ENCODE measurements around the gene BTC.
A peak's percentile ranks its signal among the peaks of the same experiment; 100 is the strongest.
"Not testable (repeated sequence)": the region's sequence is repeated elsewhere in the genome, so short reads cannot be mapped to it uniquely, and the experiment has no call there.

Gene BTC

GRCh38 chr4:74794382-74795010 lies at the start of gene BTC:
Gene BTC, minus strand, starts transcription at chr4:74794523. Its CDS starts 198 bp downstream, at chr4:74794325.
- DNase-seq (ENCODE audit: low read depth), result peak; percentile 17

GRCh38 chr4:74840936-74841509 lies 46.7 kb upstream of the BTC start:
- no peak for DNase-seq (ENCODE audit: low read depth)

- DNase-seq (ENCODE audit: low read depth), result peak; percentile 18
Observed at GRCh38 chr4:74838746-74839370, 44.5 kb upstream of the BTC start.

GRCh38 chr4:74830928-74831327 lies 36.6 kb upstream of the BTC start:
- DNase-seq (ENCODE audit: low read depth), result no peak

GRCh38 chr4:74823194-74823593 lies 28.9 kb upstream of the BTC start:
- no peak for DNase-seq (ENCODE audit: low read depth)

GRCh38 chr4:74822603-74823002 lies 28.3 kb upstream of the BTC start:
- no peak for DNase-seq (ENCODE audit: low read depth)

GRCh38 chr4:74821541-74821940 lies 27.2 kb upstream of the BTC start:
- no peak for DNase-seq (ENCODE audit: low read depth)

- DNase-seq (ENCODE audit: low read depth), result no peak
Observed at GRCh38 chr4:74814052-74814451, 19.7 kb upstream of the BTC start.

GRCh38 chr4:74812056-74812455 lies 17.7 kb upstream of the BTC start:
- DNase-seq (ENCODE audit: low read depth), result not testable (repeated sequence)

GRCh38 chr4:74805601-74806000 lies 11.3 kb upstream of the BTC start:
- DNase-seq (ENCODE audit: low read depth), result peak; percentile 64

- no peak for DNase-seq (ENCODE audit: low read depth)
Observed at GRCh38 chr4:74800310-74800709, 6.0 kb upstream of the BTC start.

- no peak for DNase-seq (ENCODE audit: low read depth)
Observed at GRCh38 chr4:74796631-74797030, 2.3 kb upstream of the BTC start.

GRCh38 chr4:74793757-74794381 lies 454 bp downstream of the BTC start:
- peak; percentile 35 for DNase-seq (ENCODE audit: low read depth)

- DNase-seq (ENCODE audit: low read depth), result no peak
Observed at GRCh38 chr4:74790652-74791051, 3.7 kb downstream of the BTC start.

GRCh38 chr4:74789518-74789917 lies 4.8 kb downstream of the BTC start:
- no peak for DNase-seq (ENCODE audit: low read depth)

GRCh38 chr4:74777531-74777930 lies 16.8 kb downstream of the BTC start:
- no peak for DNase-seq (ENCODE audit: low read depth)

GRCh38 chr4:74772783-74773182 lies 21.5 kb downstream of the BTC start:
- DNase-seq (ENCODE audit: low read depth), result no peak

GRCh38 chr4:74772106-74772505 lies 22.2 kb downstream of the BTC start:
- no peak for DNase-seq (ENCODE audit: low read depth)

- no peak for DNase-seq (ENCODE audit: low read depth)
Observed at GRCh38 chr4:74770226-74770910, 24.0 kb downstream of the BTC start.

GRCh38 chr4:74768857-74769525 lies 25.3 kb downstream of the BTC start:
- peak; percentile 6 for DNase-seq (ENCODE audit: low read depth)

- DNase-seq (ENCODE audit: low read depth), result no peak
Observed at GRCh38 chr4:74764119-74764518, 30.2 kb downstream of the BTC start.

- DNase-seq (ENCODE audit: low read depth), result peak; percentile 8
Observed at GRCh38 chr4:74758551-74759145, 35.7 kb downstream of the BTC start.

Data from fibroblast of gingiva (primary cell).